GM23338 (cell line): ENCODE results near the gene ANG. TPM values are rescaled to one million over a fixed set of nuclear protein-coding genes. Genes with fewer than 3 reads are reported as not detected.
"Not testable (repeated sequence)": the region's sequence is repeated elsewhere in the genome, so short reads cannot be mapped to it uniquely, and the experiment has no call there.

Experiments used
- ATAC-seq: fragments of 200-7000 bp; cut with Tn5 transposase; 3 replicates; pipeline ENCODE4 v1.9.1; 2020
- DNase-seq: peaks from one replicate; pipeline ENCODE4 v3.0.0-alpha.2; 2015; ENCODE audit warnings: low spot score
- H2AFZ ChIP-seq: fragments of 200-600 bp; sonication (generic); 2 replicates; pipeline ENCODE4 v1.8.0; 2016; ENCODE audit warnings: antibody characterized with exemption, mild to moderate bottlenecking, moderate library complexity
- H3F3A ChIP-seq: fragments of 200-600 bp; sonication (generic); replicated peaks from 2 replicates; pipeline ENCODE4 v1.8.0; 2017; ENCODE audit warnings: antibody characterized with exemption, mixed run types, low read depth
- H3K27ac ChIP-seq: fragments of 200-600 bp; sonication (generic); 2 replicates; pipeline ENCODE4 v1.6.1; 2016; ENCODE audit warnings: low read depth
- H3K27me3 ChIP-seq: fragments of 200-600 bp; sonication (generic); 2 replicates; pipeline ENCODE4 v1.8.0; 2016; ENCODE audit warnings: mild to moderate bottlenecking, mixed run types, moderate library complexity; ENCODE audit not compliant: insufficient read depth
- H3K36me3 ChIP-seq: fragments of 200-600 bp; sonication (generic); 2 replicates; pipeline ENCODE4 v1.8.0; 2016; ENCODE audit warnings: mild to moderate bottlenecking; ENCODE audit not compliant: insufficient read depth
- H3K4me1 ChIP-seq: fragments of 200-600 bp; sonication (generic); 2 replicates; pipeline ENCODE4 v1.8.0; 2016; ENCODE audit warnings: mild to moderate bottlenecking, moderate library complexity; ENCODE audit not compliant: insufficient read depth
- H3K4me2 ChIP-seq: fragments of 200-600 bp; sonication (generic); 2 replicates; pipeline ENCODE4 v1.7.1; 2017; ENCODE audit warnings: mixed run types
- H3K4me3 ChIP-seq: fragments of 200-600 bp; sonication (generic); 2 replicates; pipeline ENCODE4 v1.6.1; 2016; ENCODE audit warnings: mixed run types
- H3K79me2 ChIP-seq: fragments of 200-600 bp; sonication (generic); replicated peaks from 2 replicates; pipeline ENCODE4 v1.8.0; 2017; ENCODE audit warnings: mild to moderate bottlenecking; ENCODE audit not compliant: insufficient read depth
- H3K9me2 ChIP-seq: fragments of 200-600 bp; sonication (generic); 2 replicates; pipeline ENCODE4 v1.8.0; 2017; ENCODE audit not compliant: insufficient read depth
- H4K20me1 ChIP-seq: fragments of 200-600 bp; sonication (generic); replicated peaks from 2 replicates; pipeline ENCODE4 v1.8.0; 2017; ENCODE audit warnings: mild to moderate bottlenecking; ENCODE audit not compliant: insufficient read depth
- H3K27ac Mint-ChIP-seq: 2 replicates; pipeline ENCODE4 v1.8.0; 2020; ENCODE audit warnings: inconsistent platforms, mild to moderate bottlenecking, moderate library complexity, mixed read lengths
- H3K27me3 Mint-ChIP-seq: 3 replicates; pipeline ENCODE4 v1.8.0; 2022; ENCODE audit warnings: low read depth, mild to moderate bottlenecking, moderate library complexity, mixed read lengths, inconsistent platforms; ENCODE audit not compliant: insufficient read depth, poor library complexity
- H3K36me3 Mint-ChIP-seq: 3 replicates; pipeline ENCODE4 v1.8.0; 2021; ENCODE audit warnings: low read depth, mild to moderate bottlenecking, inconsistent platforms, moderate library complexity, mixed read lengths
- H3K4me1 Mint-ChIP-seq: 3 replicates; pipeline ENCODE4 v1.8.0; 2020; ENCODE audit warnings: mild to moderate bottlenecking, inconsistent platforms, mixed read lengths
- H3K4me3 Mint-ChIP-seq: 3 replicates; pipeline ENCODE4 v1.8.0; 2021; ENCODE audit warnings: moderate library complexity, mild to moderate bottlenecking, inconsistent platforms, mixed read lengths
- H3K9me3 Mint-ChIP-seq: 3 replicates; pipeline ENCODE4 v1.8.0; 2020; ENCODE audit warnings: moderate library complexity, mild to moderate bottlenecking, inconsistent platforms, mixed read lengths
- CTCF ChIP-seq, 2 experiments: fragments of 200-600 bp in 1 of 2; sonication (generic) in 1 of 2; conservative IDR thresholded peaks; 2 replicates each; pipeline versions ENCODE4 v1.5.1 to v1.6.1; 2016 to 2017; ENCODE audit warnings: antibody characterized with exemption in 2 of 2, low read depth in 2 of 2, mild to moderate bottlenecking in 2 of 2, moderate library complexity in 1 of 2
- REST ChIP-seq: IDR thresholded peaks from one replicate; pipeline ENCODE4 v1.6.1; 2018; ENCODE audit warnings: antibody characterized with exemption; ENCODE audit not compliant: unreplicated experiment
- ZNF331 ChIP-seq: fragments of 250-450 bp; sonication (Bioruptor Pico); IDR thresholded peaks from 2 replicates; pipeline ENCODE4 v1.5.0; 2020; ENCODE audit warnings: low read depth, mild to moderate bottlenecking, moderate library complexity
- ZNF462 ChIP-seq: fragments of 250-450 bp; sonication (Bioruptor Pico); IDR thresholded peaks from 2 replicates; pipeline ENCODE4 v1.5.0; 2020; ENCODE audit warnings: mild to moderate bottlenecking, moderate library complexity
- polyA plus RNA-seq: library from polyadenylated mRNA; unstranded; fragments of >200 nt; fragmentation: Nextera tagmentation; extraction: Ambion mirVana; gene quantifications from 2 replicates; pipeline ENCODE4 v1.2.1, GENCODE V29; 2016
- total RNA-seq: library from RNA; depleted of rRNA; stranded (reverse); fragments of >200 nt; shearing (Covaris generic); gene quantifications from 2 replicates; pipeline ENCODE4 v1.2.3, GENCODE V29; 2014

Gene ANG
- total and polyA plus RNA-seq, 2 experiments from 2014 or later, result 2.3 to 3.7 TPM

GRCh38 chr14:20722016-20722415 lies 33.5 kb downstream of the ANG start (continued):
- TF ChIP-seq ZNF462 (CRISPR knock-in tag), result no peak
- TF ChIP-seq ZNF331, result no peak
- TF ChIP-seq REST, result no peak

- ATAC-seq (peak; percentile 68), DNase-seq (peak; percentile 66)
- Mint-ChIP-seq H3K4me3 (no peak overlapping the region), H3K27ac (no peak overlapping the region), H3K4me1 (no peaks in the 10 kb centered on the region; the same call in 2 of the 3 replicates), H3K36me3 (no peaks in the 10 kb centered on the region; the same call in 2 of the 3 replicates), H3K27me3 (peaks cover 10% of the 10 kb centered on the region), H3K9me3 (peaks cover 9% of the 10 kb centered on the region; the same call in 2 of the 3 replicates)
- no peaks in the 10 kb centered on the region for H3K4me1 ChIP-seq
- no peaks in the 10 kb centered on the region for H3K79me2 ChIP-seq
- H3K4me3 ChIP-seq, result peak overlapping the region; percentile 45
- H3K27ac ChIP-seq, result no peak overlapping the region
- no peaks in the 10 kb centered on the region for H3F3A ChIP-seq
- peaks cover 18% of the 10 kb centered on the region; the same call in 1 of the 2 replicates for H3K27me3 ChIP-seq
- peaks cover 11% of the 10 kb centered on the region for H3K9me2 ChIP-seq
- TF ChIP-seq CTCF (conservative IDR thresholded peaks at IDR 0.05; ENCODE audit: low read depth in 2 of 2), result peak in 1 of 2 experiments; percentile 23; a peak in 2 of 4 replicates
- TF ChIP-seq ZNF331, result no peak
- no peaks in the 10 kb centered on the region for H3K36me3 ChIP-seq
- no peaks in the 10 kb centered on the region for H4K20me1 ChIP-seq
- H3K4me2 ChIP-seq, result peak overlapping the region; percentile 70
- H2AFZ ChIP-seq, result peak overlapping the region; percentile 96
Observed at GRCh38 chr14:20723488-20723887, 34.9 kb downstream of the ANG start.

- not testable (repeated sequence) for H3K36me3 ChIP-seq, H3K9me3 Mint-ChIP-seq, H3K36me3 Mint-ChIP-seq, H3K4me1 Mint-ChIP-seq, H3K27ac Mint-ChIP-seq, ATAC-seq, DNase-seq, H3K4me1 ChIP-seq, H3K4me3 Mint-ChIP-seq, H4K20me1 ChIP-seq, H3F3A ChIP-seq, H3K79me2 ChIP-seq, H2AFZ ChIP-seq, H3K27ac ChIP-seq, H3K4me2 ChIP-seq, H3K4me3 ChIP-seq
- Histone ChIP-seq H3K27me3 (peaks cover 18% of the 10 kb centered on the region; the same call in 1 of the 2 replicates), H3K9me2 (peaks cover 11% of the 10 kb centered on the region)
- peaks cover 10% of the 10 kb centered on the region for H3K27me3 Mint-ChIP-seq
Observed at GRCh38 chr14:20726121-20726520, 37.6 kb downstream of the ANG start.
